HT-29 (cell line): ENCODE data around the gene TRIM34. TPM values are rescaled to one million over a fixed set of nuclear protein-coding genes. Genes with fewer than 3 reads are reported as not detected.
A peak's percentile ranks its signal among the peaks of the same experiment; 100 is the strongest.
"Not testable (repeated sequence)": the region's sequence is repeated elsewhere in the genome, so short reads cannot be mapped to it uniquely, and the experiment has no call there.

Experiments used
- DNase-seq: peaks from one replicate; pipeline ENCODE4 v3.0.0-alpha.2; 2015; ENCODE audit warnings: low spot score
- total RNA-seq: library from RNA; depleted of rRNA; stranded (reverse); fragments of >200 nt; shearing (Covaris generic); gene quantifications from 2 replicates; pipeline ENCODE4 v1.2.3, GENCODE V29; 2014; rRNA removed

Gene TRIM34
- total RNA-seq, 1 experiment from 2014 or later, result 2.8 TPM

DNA sequence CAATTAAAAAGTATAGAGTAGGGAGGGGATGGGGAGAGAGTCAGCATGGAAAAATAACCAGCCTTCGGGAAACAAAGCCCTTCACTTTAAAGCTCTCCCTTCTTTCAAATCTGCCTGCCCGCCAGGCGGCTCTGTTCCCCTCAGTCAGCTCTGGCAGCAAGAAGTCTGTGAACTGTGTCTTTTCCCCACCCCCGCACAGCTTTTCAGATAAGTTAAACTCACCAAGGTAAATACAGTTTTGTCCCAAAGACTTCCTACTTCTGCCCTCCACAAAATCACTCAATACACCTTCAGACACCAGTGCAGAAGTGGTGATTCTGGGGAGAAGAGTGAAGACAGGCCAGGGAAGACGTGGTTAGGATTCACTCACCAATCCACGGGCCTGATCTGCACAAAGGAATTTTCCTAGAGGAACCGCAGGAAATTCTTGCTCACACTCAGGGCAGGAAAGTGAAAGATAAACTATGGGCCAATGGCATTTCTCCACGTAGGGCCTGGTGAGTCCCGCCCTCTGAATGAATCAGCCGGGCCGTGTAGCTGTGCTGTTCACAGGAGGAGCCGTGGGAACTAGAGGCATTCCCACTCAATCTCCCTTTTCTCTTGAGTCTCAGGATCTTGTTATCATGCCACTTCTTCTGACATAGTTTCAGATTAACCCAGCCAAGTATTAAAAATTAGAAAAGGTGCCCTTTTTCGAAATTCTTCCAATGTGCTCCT is 60.0 kb downstream of the TRIM34 start, which contains the start of gene TRIM5:
TSS of gene TRIM5 (minus strand) at position 429 of the 717 bp plus-strand sequence. CDS start 4,897 bp downstream, outside the sequence.
- peak; percentile 97 for DNase-seq

GRCh38 chr11:5686426-5686825 is 61.6 kb downstream of the TRIM34 start:
- no peak for DNase-seq

DNA sequence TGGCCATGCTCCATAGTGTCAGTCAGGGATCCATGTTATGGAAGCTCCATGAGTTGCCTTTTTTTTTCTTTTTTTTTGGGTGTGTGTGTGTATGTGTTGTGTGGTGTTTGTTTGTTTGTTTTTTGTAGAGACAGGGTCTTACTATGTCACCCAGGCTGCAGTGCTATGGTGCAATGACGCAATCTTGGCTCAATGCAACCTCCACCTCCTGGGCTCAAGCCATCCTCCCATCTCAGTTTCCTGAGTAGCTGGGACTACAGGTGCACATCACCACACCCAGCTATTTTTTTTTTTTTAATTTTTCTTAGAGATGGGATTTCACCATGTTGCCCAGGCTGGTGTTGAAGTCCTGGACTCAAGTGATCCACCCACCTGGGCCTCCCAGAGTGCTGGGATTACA is 63.7 kb downstream of the TRIM34 start:
- DNase-seq, result no peak

GRCh38 chr11:5689551-5689983 is 64.8 kb downstream of the TRIM34 start, which contains the start of gene TRIM22:
TSS of gene TRIM22 (plus strand) at chr11:5689790. CDS start at chr11:5696233, 6,443 bp downstream.
- no peak for DNase-seq

GRCh38 chr11:5690216-5690615 is 65.4 kb downstream of the TRIM34 start:
- no peak for DNase-seq

- no peak for DNase-seq
Observed at GRCh38 chr11:5690736-5691135, 65.9 kb downstream of the TRIM34 start.

DNA sequence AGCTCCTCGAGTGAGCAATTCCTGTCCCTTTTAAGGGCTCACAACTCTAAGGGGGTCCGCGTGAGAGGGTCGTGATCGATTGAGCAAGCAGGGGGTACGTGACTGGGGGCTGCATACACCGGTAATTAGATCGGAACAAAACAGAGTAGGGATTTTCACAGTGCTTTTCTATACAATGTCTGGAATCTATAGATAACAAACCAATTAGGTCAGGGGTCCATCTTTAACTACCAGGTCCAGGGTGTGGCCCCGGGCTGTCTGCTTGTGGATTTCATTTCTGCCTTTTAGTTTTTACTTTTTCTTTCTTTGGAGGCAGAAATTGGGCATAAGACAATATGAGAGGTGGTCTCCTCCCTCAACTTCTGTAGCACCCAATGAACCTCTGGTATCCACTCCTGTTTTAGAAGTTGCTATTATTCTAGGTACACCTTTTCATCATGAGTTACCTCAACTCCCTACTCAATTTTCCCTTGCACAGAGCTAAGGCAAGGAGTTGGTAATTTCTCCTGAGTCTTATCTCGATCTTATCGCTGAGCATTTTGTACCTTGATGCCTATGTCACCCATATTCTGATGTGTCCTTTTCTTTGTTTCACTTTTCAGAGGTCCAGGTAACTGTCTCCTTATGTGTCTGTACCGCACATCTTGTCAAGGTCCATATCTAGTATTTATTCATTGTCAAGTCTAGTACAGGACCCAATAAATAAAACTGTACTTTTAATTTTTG is 66.6 kb downstream of the TRIM34 start:
- not testable (repeated sequence) for DNase-seq

GRCh38 chr11:5691964-5692361 is 67.2 kb downstream of the TRIM34 start:
- DNase-seq, result no peak

Other genes starting within 250 kb of the TRIM34 start
- not detected in 2 replicates for gene OR51M1, start 241.2 kb upstream of the TRIM34 start, total RNA-seq
- gene OR51Q1, start 202.9 kb upstream of the TRIM34 start, total RNA-seq, result not detected in 2 replicates
- not detected in 2 replicates for gene OR51I1, start 183.5 kb upstream of the TRIM34 start, total RNA-seq
- not detected in 2 replicates for gene OR51I2, start 175.7 kb upstream of the TRIM34 start, total RNA-seq
- not detected in 2 replicates for gene OR52D1, start 136.3 kb upstream of the TRIM34 start, total RNA-seq
- not detected in 2 replicates for gene UBQLN3, start 115.0 kb upstream of the TRIM34 start, total RNA-seq
- not detected in 2 replicates for gene UBQLNL, start 108.3 kb upstream of the TRIM34 start, total RNA-seq
- not detected in 2 replicates for gene OR52H1, start 76.5 kb upstream of the TRIM34 start, total RNA-seq
- not detected in 2 replicates for gene OR52B6, start 44.1 kb upstream of the TRIM34 start, total RNA-seq
- gene TRIM6, start 28.4 kb upstream of the TRIM34 start, total RNA-seq, result 0.47 and 2.7 TPM in 2 replicates
- 11.0 and 16.6 TPM in 2 replicates for gene TRIM5, start 60.1 kb downstream of the TRIM34 start, total RNA-seq
- 0.33 TPM in 1 of 2 replicates, not detected in the other for gene TRIM22, start 64.8 kb downstream of the TRIM34 start, total RNA-seq
- not detected in 2 replicates for gene OR56B1, start 111.4 kb downstream of the TRIM34 start, total RNA-seq
- not detected in 2 replicates for gene OR52N4, start 129.2 kb downstream of the TRIM34 start, total RNA-seq
- gene OR52N5, start 158.4 kb downstream of the TRIM34 start, total RNA-seq, result not detected in 2 replicates
- not detected in 2 replicates for gene OR52N1, start 166.3 kb downstream of the TRIM34 start, total RNA-seq
- gene OR52N2, start 183.9 kb downstream of the TRIM34 start, total RNA-seq, result not detected in 2 replicates
- not detected in 2 replicates for gene OR52E6, start 216.9 kb downstream of the TRIM34 start, total RNA-seq
- gene OR52E8, start 232.7 kb downstream of the TRIM34 start, total RNA-seq, result not detected in 2 replicates